ENCODE measurements around the gene GLT6D1.
"Not testable (repeated sequence)": the region's sequence is repeated elsewhere in the genome, so short reads cannot be mapped to it uniquely, and the experiment has no call there.

GLT6D1 gene
- 0 to 0.55 (median 0) reads per million in 17 experiments for total RNA-seq

DNA sequence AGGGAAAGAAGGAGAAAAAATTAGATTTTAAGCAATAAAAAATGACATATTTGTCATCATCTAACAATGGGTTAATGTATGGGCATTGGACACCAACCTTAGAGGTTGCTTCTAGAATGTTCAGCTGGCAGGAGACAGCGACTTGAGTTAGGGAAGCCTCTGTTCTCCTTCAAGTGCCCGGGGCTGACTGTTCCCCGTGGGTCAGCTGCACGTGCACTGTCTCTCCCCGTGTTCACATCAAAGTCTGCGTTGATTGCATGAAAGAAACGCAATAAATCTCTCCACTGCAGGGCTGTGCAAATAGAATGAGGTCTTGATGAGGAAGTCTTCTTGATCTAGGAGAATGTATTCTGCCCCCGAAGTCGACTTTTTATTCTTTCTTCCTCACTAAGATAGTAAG lies at the start of gene GLT6D1:
TSS of gene GLT6D1 (minus strand) at position 345 of the 400 bp plus-strand sequence. CDS start 353 bp downstream, outside the sequence.
- DNase-seq = no peak

DNA sequence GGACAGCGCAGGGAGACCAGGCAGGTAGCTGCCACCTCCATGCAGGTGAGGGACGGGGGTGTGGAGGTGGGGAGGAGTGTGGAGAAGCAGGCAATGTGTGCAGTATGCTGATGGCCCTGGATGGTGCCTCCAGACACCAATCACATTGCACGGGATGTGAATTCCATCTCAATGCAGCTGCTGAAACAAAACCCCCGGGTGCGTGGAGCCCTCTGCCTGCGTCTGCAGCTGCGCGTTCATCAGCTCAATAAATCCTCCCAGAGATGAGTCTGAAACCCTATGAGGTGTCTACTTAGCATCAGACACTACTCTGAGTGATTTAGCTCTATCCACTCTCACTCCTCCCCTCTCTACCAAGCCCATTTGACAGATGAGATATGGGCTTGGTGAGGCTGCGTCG lies 49.7 kb upstream of the GLT6D1 start:
- DNase-seq = no peak

- no peak for DNase-seq
Observed at GRCh38 chr9:135687216-135687615, 47.9 kb upstream of the GLT6D1 start.

GRCh38 chr9:135684691-135685090 lies 45.4 kb upstream of the GLT6D1 start:
- DNase-seq = no peak

GRCh38 chr9:135683401-135684034 lies 44.2 kb upstream of the GLT6D1 start:
- DNase-seq = no peak

DNA sequence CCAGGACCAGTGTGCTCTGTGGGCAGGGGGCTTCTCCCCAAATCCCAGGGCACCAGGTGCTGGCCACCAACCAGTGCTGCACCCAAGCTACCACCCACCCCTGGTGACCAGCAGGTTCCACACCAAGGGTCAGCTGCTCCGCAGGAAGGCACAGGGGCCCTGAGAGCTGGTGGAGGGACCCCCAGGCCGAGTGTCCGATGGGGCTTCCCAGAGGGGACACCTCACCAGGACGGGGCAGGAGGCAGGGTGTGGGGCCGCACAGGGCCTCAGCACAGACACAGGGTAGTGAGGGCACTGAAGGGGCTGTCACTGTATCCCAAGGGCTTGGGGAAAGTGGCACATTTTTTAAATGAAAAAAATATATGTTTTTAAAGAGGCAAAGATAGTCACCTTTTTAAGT lies 41.8 kb upstream of the GLT6D1 start:
- DNase-seq = no peak

- DNase-seq = no peak
Observed at GRCh38 chr9:135680056-135680455, 40.7 kb upstream of the GLT6D1 start.

- DNase-seq = no peak
Observed at GRCh38 chr9:135678236-135679017, 39.1 kb upstream of the GLT6D1 start.

DNA sequence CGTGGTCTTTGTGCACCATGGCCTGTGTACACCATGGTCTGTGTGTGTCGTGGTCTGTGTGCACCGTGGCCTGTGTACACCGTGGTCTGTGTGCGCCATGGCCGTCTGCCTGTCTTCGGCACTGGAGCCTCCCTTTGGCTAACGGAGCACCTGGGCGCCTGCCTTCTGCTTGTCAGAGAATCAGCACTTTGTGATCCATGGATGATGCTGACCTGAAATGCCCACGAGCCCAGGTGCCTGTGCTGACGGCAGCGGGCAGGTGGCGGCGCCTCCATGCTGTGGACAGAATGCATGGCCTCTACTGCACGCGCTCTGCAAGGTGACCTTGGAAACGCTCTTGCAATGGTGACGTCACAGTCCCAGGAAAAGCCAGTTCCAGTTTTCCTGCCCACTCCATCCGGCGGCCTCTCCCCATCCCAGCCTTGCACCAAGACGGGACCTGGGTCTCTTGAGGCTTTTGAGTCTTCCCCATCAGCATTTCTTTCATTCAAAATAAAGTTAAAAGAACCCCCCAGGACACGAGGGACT lies 38.4 kb upstream of the GLT6D1 start:
- no peak for DNase-seq

DNA sequence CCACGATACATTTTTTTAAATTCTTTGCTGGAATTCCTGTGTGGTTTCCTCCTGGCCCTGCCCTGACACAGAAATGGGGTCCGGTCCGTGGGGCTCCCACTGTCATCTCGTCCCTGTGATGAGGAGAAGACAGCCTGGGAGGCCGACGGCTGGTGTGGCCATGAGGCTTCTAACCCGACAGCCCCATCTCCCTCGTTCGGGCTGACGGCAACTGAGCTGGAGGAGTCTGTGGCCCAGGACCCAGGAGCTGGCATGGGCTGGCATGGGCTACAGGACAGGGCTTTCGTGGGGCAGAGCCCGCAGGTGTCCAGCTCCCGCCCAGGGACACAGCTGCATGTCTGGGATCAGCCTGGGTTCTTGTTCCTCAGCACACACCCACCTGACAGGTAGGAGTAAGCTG lies 37.6 kb upstream of the GLT6D1 start:
- DNase-seq = no peak

- no peak for DNase-seq
Observed at GRCh38 chr9:135674977-135675376, 35.6 kb upstream of the GLT6D1 start.

- no peak for DNase-seq
Observed at GRCh38 chr9:135673941-135674340, 34.6 kb upstream of the GLT6D1 start.

DNA sequence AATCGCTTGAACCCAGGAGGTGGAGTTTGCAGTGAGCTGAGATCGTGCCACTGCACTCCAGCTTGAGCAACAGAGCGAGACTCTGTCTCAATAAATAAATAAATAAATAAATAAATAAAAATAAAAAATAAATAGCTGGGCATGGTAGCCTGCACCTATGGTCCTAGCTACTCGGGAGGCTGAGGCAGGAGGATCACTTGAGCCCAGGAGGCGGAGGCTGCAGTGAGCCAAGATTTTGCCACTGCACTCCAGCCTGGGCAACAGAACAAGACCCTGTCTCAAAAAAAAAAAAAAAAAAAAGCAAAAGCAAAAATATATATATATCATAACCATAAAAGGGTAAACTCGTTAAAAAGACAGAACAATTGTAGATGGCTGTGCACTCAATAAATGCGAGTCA lies 33.4 kb upstream of the GLT6D1 start:
- DNase-seq = not testable (repeated sequence)

DNA sequence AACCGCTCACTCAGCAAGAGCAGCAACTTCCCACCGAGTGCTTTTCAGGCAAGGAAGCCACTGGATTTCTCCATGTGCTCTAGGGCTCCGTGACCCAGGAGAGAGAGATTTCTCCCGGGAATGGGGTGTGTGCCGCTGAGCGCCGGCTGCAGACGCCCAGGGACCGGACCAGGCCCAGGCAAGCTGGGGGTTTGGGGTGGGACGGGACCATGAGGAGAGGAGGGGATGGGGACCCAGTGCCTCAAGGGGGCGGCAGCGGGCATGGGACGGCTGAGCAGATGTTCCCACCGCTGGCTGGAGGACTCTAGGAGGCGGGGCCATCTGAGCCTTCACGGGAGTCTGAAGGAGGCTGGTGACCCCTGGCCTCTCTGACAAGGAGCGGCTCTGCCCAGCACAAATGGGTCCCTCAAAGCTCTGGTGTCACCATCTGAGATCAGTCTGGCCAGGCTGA lies 32.3 kb upstream of the GLT6D1 start:
- no peak for DNase-seq

GRCh38 chr9:135670721-135671590 lies 31.6 kb upstream of the GLT6D1 start:
- DNase-seq = no peak

GRCh38 chr9:135669616-135670285 lies 30.4 kb upstream of the GLT6D1 start:
- no peak for DNase-seq

- DNase-seq = not testable (repeated sequence)
Observed at GRCh38 chr9:135669018-135669417, 29.7 kb upstream of the GLT6D1 start.

DNA sequence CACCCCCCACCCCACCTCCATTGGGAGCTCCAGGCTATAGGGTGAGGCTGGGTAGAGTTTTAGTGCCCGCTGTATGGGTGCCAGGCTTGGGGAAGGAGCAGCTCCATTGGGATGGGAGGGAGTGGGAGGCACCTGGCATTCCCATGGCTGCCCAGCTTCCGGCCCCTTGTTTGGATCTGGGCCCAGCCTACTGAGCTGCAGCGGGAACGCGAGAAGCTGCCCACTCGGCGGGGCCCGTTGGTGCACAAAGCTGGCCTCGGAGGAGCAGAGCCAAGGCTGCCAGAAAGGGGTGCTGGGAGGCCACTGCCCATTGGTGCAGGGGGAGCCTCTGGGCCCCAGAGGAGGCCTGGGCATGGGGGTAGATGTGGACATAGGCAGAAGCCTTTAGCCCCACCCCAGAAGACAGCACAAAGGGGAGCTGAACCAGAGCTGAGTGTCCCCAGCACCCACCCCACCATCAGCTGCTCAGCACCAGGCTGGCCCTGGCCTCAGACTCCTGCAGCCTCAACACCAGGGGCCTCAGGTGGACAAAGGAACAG lies 28.2 kb upstream of the GLT6D1 start:
- DNase-seq = no peak

- DNase-seq = no peak
Observed at GRCh38 chr9:135666534-135667462, 27.5 kb upstream of the GLT6D1 start.

DNA sequence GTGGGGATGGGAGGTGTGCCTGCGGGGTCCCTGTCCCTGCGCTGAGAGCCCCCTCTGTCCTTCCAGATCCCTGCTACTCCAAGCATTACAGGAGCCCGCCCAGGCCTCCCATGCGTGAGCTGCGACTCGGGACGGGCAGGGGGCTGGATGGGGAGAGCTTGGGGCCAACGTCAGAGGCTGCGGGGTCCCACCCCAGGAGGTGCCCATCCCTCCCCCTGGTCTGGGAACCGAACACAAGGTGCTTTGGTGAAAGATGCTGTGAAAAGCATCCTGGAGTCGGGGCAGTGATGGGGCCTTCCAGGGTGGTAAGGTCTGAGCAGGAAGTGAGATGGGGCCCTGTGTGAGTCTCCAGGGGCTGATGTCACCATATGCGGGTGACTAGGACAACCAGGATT lies 26.5 kb upstream of the GLT6D1 start:
- no peak for DNase-seq
